ENCODE data around the gene ENDOU. TPM values are rescaled to one million over a fixed set of nuclear protein-coding genes. Genes with fewer than 3 reads are reported as not detected.

ENDOU gene
- total and polyA plus RNA-seq, 2 donors (not counting 1 experiment from before 2014, with no cell fraction given), result 0.09 to 0.17 TPM

DNA sequence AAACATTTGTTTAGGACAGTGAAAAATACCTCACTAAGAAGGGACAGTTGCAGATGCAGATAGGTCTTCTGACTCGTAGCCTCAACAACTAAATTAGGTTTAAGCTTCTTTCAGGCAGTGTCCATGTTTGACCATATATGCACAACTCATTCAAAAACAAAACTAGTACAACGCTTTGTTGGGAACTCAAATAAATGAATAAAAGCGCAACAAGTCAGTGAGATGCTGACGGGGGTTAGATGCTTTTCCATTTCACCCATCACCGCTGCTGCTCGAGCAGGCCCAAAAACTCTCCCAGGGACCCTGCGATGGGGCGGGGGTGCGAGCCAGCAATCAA lies 20.1 kb downstream of the ENDOU start:
- Histone ChIP-seq H3K9me3 (ENCODE audit: control insufficient read depth, insufficient read depth, low read depth, low read length) (no peaks in the 10 kb centered on the region), H3K27ac (ENCODE audit: insufficient read depth, low read length) (peak overlapping the region; percentile 82), H4K20me1 (ENCODE audit: control insufficient read depth, extremely low read depth, insufficient read depth, low read length) (no peaks in the 10 kb centered on the region), H3K4me2 (ENCODE audit: extremely low read depth, insufficient read depth, low read length) (peak overlapping the region; percentile 91), H3K36me3 (ENCODE audit: control insufficient read depth, insufficient read depth, low read length) (no peaks in the 10 kb centered on the region), H3K9ac (ENCODE audit: insufficient read depth, low read length) (peak overlapping the region; percentile 76), H3K4me1 (ENCODE audit: control insufficient read depth, extremely low read depth, insufficient read depth, low read length) (no peaks in the 10 kb centered on the region), H3K79me2 (ENCODE audit: control insufficient read depth, insufficient read depth, low read length) (peaks cover 11% of the 10 kb centered on the region), H2AFZ (ENCODE audit: low read length) (peak overlapping the region; percentile 77), H3K4me3 (replicated peaks in 1 of 4; ENCODE audit: control extremely low read depth in 1 of 4, insufficient read depth in 1 of 4, low read depth in 3 of 4, low read length in 4 of 4) (peak overlapping the region; percentile 66 to 98 (median 71)), H3K27me3 (ENCODE audit: control insufficient read depth, insufficient read depth, low read length) (no peaks in the 10 kb centered on the region)
- DNase-seq (ENCODE audit: low read depth in 2 of 2), result peak in 1 of 2 donors; percentile 15
- TF ChIP-seq, protein P1, sequence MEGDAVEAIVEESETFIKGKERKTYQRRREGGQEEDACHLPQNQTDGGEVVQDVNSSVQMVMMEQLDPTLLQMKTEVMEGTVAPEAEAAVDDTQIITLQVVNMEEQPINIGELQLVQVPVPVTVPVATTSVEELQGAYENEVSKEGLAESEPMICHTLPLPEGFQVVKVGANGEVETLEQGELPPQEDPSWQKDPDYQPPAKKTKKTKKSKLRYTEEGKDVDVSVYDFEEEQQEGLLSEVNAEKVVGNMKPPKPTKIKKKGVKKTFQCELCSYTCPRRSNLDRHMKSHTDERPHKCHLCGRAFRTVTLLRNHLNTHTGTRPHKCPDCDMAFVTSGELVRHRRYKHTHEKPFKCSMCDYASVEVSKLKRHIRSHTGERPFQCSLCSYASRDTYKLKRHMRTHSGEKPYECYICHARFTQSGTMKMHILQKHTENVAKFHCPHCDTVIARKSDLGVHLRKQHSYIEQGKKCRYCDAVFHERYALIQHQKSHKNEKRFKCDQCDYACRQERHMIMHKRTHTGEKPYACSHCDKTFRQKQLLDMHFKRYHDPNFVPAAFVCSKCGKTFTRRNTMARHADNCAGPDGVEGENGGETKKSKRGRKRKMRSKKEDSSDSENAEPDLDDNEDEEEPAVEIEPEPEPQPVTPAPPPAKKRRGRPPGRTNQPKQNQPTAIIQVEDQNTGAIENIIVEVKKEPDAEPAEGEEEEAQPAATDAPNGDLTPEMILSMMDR (conservative IDR thresholded peaks at IDR 0.05 in 1 of 2, IDR thresholded peaks at IDR 0.05 in 1 of 2; ENCODE audit: low read depth in 1 of 2, low read length in 2 of 2), result no peak
- no peak for TF ChIP-seq EZH2 (IDR thresholded peaks at IDR 0.05; ENCODE audit: low read length, missing control alignments)

DNA sequence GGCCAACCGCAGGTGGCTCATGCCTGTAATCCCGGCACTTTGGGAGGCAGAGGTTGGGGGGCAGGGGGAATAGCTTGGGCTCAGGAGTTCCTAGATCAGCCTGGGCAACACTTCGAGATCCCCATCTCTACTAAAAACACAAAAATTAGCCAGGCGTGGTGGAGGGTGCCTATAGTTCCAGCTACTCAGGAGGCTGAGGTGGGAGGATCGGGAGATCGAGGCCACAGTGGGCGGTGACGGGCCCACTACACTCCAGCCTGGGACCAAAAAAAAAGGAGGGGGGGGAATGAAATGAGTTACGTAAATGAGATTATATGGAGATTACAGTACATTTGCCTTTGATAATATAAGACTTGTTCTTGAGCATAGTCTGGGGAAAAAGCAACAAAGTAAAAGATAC lies 20.6 kb downstream of the ENDOU start:
- Histone ChIP-seq H3K27ac (ENCODE audit: insufficient read depth, low read length) (no peak overlapping the region), H3K4me3 (replicated peaks in 1 of 4; ENCODE audit: control extremely low read depth in 1 of 4, insufficient read depth in 1 of 4, low read depth in 3 of 4, low read length in 4 of 4) (peak overlapping the region; percentile 66 to 98 (median 71)), H4K20me1 (ENCODE audit: control insufficient read depth, extremely low read depth, insufficient read depth, low read length) (no peaks in the 10 kb centered on the region), H3K9ac (ENCODE audit: insufficient read depth, low read length) (no peak overlapping the region), H3K27me3 (ENCODE audit: control insufficient read depth, insufficient read depth, low read length) (no peaks in the 10 kb centered on the region), H3K4me1 (ENCODE audit: control insufficient read depth, extremely low read depth, insufficient read depth, low read length) (no peaks in the 10 kb centered on the region), H2AFZ (ENCODE audit: low read length) (no peak overlapping the region), H3K36me3 (ENCODE audit: control insufficient read depth, insufficient read depth, low read length) (no peaks in the 10 kb centered on the region), H3K4me2 (ENCODE audit: extremely low read depth, insufficient read depth, low read length) (peak overlapping the region; percentile 91), H3K9me3 (ENCODE audit: control insufficient read depth, insufficient read depth, low read depth, low read length) (no peaks in the 10 kb centered on the region), H3K79me2 (ENCODE audit: control insufficient read depth, insufficient read depth, low read length) (peaks cover 11% of the 10 kb centered on the region)
- no peak for TF ChIP-seq EZH2 (IDR thresholded peaks at IDR 0.05; ENCODE audit: low read length, missing control alignments)
- TF ChIP-seq, protein P1 (conservative IDR thresholded peaks at IDR 0.05 in 1 of 2, IDR thresholded peaks at IDR 0.05 in 1 of 2; ENCODE audit: low read depth in 1 of 2, low read length in 2 of 2), result no peak
- DNase-seq (ENCODE audit: low read depth in 2 of 2), result no peak

DNA sequence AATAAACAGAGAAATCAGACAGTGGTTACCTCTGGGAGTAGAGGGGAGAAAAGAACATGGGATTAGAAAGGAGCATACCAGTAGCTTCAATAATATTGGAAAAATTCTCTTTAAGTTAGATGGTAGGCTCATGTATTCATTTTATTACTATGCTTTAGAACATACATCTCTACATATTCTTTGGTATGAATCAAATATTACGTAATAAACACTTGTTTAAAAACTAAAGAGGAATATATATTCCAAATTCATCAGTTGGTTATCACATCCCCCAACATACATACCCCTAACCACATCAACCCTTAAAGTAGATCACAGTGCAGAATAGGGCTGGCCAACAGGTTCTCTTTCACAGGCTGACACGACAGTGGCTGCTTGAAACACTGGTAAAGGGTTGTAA lies 25.0 kb downstream of the ENDOU start:
- TF ChIP-seq, protein P1 (conservative IDR thresholded peaks at IDR 0.05 in 1 of 2, IDR thresholded peaks at IDR 0.05 in 1 of 2; ENCODE audit: low read depth in 1 of 2, low read length in 2 of 2), result no peak
- H4K20me1 ChIP-seq (ENCODE audit: control insufficient read depth, extremely low read depth, insufficient read depth, low read length), result no peaks in the 10 kb centered on the region
- H3K9ac ChIP-seq (ENCODE audit: insufficient read depth, low read length), result no peak overlapping the region
- H3K4me2 ChIP-seq (ENCODE audit: extremely low read depth, insufficient read depth, low read length), result no peak overlapping the region
- no peak overlapping the region for H3K27ac ChIP-seq (ENCODE audit: insufficient read depth, low read length)
- no peak for DNase-seq (ENCODE audit: low read depth in 2 of 2)
- no peaks in the 10 kb centered on the region for H3K27me3 ChIP-seq (ENCODE audit: control insufficient read depth, insufficient read depth, low read length)
- H3K4me3 ChIP-seq (replicated peaks in 1 of 4; ENCODE audit: control extremely low read depth in 1 of 4, insufficient read depth in 1 of 4, low read depth in 3 of 4, low read length in 4 of 4), result no peak overlapping the region
- no peak overlapping the region for H2AFZ ChIP-seq (ENCODE audit: low read length)
- no peaks in the 10 kb centered on the region for H3K36me3 ChIP-seq (ENCODE audit: control insufficient read depth, insufficient read depth, low read length)
- no peaks in the 10 kb centered on the region for H3K9me3 ChIP-seq (ENCODE audit: control insufficient read depth, insufficient read depth, low read depth, low read length)
- peaks cover 7% of the 10 kb centered on the region for H3K79me2 ChIP-seq (ENCODE audit: control insufficient read depth, insufficient read depth, low read length)
- no peaks in the 10 kb centered on the region for H3K4me1 ChIP-seq (ENCODE audit: control insufficient read depth, extremely low read depth, insufficient read depth, low read length)
